ENCODE results near the gene KIF3A.

GRCh38 chr5:132665574-132666080 lies 71.7 kb downstream of the KIF3A start:
- TF ChIP-seq POLR2A (IDR thresholded peaks at IDR 0.05) (no peak), CTCF (IDR thresholded peaks at IDR 0.05) (no peak)
